Transverse colon (tissue), 4 donors: ENCODE measurements around the gene ZMIZ1.

Experiments used
- POLR2A ChIP-seq: fragments of 450-650 bp; IDR thresholded peaks from one replicate; pipeline ENCODE4 v1.6.1; 2016; ENCODE audit warnings: antibody characterized with exemption, mild to moderate bottlenecking, moderate library complexity
- POLR2AphosphoS5 ChIP-seq, 3 donors: sonication (generic); formaldehyde crosslinking; IDR thresholded peaks; one replicate each; pipeline ENCODE4 v1.6.1; 2016; ENCODE audit warnings: antibody characterized with exemption in 3 of 3
- TF ChIP-seq, protein P1 (sequence below), 5 experiments: fragments of 200-600 bp in 3 of 5; fragments of 450-650 bp in 2 of 5; sonication (generic) in 3 of 5; IDR thresholded peaks; 1 replicate in 2 of 5; 2 replicates in 3 of 5; pipeline ENCODE4 v1.5.1; 2016 to 2017; ENCODE audit warnings: antibody characterized with exemption in 5 of 5, inconsistent platforms in 3 of 5, mild to moderate bottlenecking in 2 of 5, moderate library complexity in 1 of 5

DNA sequence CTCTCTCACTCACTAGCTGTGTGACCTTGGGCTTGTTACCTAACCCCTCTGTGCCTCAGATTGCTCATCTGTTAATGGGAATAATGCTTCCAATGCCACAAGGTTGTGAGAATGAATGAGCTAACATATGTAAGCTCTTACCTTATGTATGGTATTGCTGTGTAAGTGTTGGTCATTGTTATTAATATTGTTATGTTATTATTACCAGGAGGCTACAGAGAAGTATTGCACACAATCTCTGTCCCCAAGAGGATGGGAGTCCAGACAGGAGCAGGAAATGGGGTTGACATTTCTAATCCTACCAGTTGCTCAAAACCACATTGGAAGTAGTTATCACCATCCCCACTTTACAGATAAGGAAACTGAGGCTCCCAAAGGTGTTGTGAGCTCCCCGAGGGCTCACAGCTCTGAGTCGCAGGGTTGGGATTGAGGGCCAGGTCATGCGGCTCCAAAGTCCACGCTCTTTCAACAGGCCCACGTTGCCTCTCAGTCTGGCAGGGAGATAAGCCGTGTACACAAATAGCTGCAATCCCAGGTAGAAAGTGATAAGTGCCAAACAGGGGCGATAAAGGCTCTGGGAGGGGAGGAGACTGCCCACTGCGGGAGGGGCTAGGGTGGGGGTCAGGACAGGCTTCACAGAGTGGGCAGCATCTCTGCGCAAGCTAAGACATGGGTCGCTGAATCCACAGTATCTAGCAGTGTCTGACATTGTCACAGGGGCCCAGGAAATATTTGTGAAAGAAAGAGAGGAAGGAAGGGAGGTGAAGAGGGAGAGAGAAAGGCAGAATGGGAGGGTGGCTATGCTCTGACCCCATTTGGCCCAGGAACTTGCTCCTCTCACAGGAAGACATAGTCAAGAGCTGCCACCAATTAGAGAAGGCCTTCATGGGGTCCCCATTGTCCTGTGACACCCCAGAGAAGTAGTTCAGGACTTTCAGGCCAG lies 9.6 kb upstream of the ZMIZ1 start:
- TF ChIP-seq, protein P1, sequence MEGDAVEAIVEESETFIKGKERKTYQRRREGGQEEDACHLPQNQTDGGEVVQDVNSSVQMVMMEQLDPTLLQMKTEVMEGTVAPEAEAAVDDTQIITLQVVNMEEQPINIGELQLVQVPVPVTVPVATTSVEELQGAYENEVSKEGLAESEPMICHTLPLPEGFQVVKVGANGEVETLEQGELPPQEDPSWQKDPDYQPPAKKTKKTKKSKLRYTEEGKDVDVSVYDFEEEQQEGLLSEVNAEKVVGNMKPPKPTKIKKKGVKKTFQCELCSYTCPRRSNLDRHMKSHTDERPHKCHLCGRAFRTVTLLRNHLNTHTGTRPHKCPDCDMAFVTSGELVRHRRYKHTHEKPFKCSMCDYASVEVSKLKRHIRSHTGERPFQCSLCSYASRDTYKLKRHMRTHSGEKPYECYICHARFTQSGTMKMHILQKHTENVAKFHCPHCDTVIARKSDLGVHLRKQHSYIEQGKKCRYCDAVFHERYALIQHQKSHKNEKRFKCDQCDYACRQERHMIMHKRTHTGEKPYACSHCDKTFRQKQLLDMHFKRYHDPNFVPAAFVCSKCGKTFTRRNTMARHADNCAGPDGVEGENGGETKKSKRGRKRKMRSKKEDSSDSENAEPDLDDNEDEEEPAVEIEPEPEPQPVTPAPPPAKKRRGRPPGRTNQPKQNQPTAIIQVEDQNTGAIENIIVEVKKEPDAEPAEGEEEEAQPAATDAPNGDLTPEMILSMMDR (IDR thresholded peaks at IDR 0.05): no peak
- TF ChIP-seq POLR2A (no peak), POLR2AphosphoS5 (IDR thresholded peaks at IDR 0.05) (peak in 1 of 3 donors; percentile 44)
